Panc1 (cell line): ENCODE data around the gene ARHGEF7. TPM values are rescaled to one million over a fixed set of nuclear protein-coding genes. Genes with fewer than 3 reads are reported as not detected.

Experiments used
- ATAC-seq: fragments of 200-7000 bp; cut with Tn5 transposase; 2 replicates; pipeline ENCODE4 v1.9.1; 2020; ENCODE audit warnings: mild to moderate bottlenecking, moderate library complexity
- BruUV-seq: library from RNA; stranded (reverse); fragments of 400-500 nt; replicated peaks from 2 replicates; lab custom pipeline; 2021; lab: Mats Ljungman, UMichigan
- CTCF ChIA-PET: fragments of 300-600 bp; sonication (Branson Sonifier 250); formaldehyde crosslinking; loops from one replicate; lab custom pipeline; 2022; ENCODE audit warnings: antibody characterized with exemption; lab: Charles Lee
- POLR2A ChIA-PET: fragments of 300-600 bp; sonication (Branson Sonifier 250); formaldehyde crosslinking; loops from one replicate; lab custom pipeline; 2022; ENCODE audit warnings: antibody characterized with exemption; lab: Charles Lee
- DNase-seq: peaks from one replicate; pipeline ENCODE4 v3.0.0-alpha.2; 2010; ENCODE audit warnings: low read depth, low spot score
- H3K27ac ChIP-seq: 2 replicates; pipeline ENCODE4 v1.5.1; 2011; ENCODE audit warnings: mild to moderate bottlenecking, low read length, inconsistent platforms
- H3K27me3 ChIP-seq: fragments of 200-500 bp; sonication (Bioruptor generic); 2 replicates; pipeline ENCODE4 v1.6.0; 2014; ENCODE audit warnings: low read length, inconsistent platforms; ENCODE audit not compliant: control insufficient read depth, insufficient read depth
- H3K36me3 ChIP-seq: fragments of 200-500 bp; sonication (Bioruptor generic); 2 replicates; pipeline ENCODE4 v1.5.1; 2014; ENCODE audit warnings: inconsistent platforms, mild to moderate bottlenecking, low read length, moderate library complexity; ENCODE audit not compliant: control insufficient read depth, insufficient read depth
- H3K4me1 ChIP-seq: 2 replicates; pipeline ENCODE4 v1.5.1; 2011; ENCODE audit warnings: inconsistent platforms, mild to moderate bottlenecking, low read length, moderate library complexity; ENCODE audit not compliant: control insufficient read depth, insufficient read depth
- H3K4me3 ChIP-seq, 2 experiments: 2 replicates each; pipeline ENCODE4 v1.5.1; 2011 to 2012; ENCODE audit warnings: low read depth in 2 of 2, low read length in 2 of 2, mild to moderate bottlenecking in 2 of 2, inconsistent platforms in 1 of 2, moderate library complexity in 1 of 2
- H3K9me3 ChIP-seq: fragments of 200-500 bp; sonication (Bioruptor generic); 2 replicates; pipeline ENCODE4 v1.5.1; 2014; ENCODE audit warnings: low read depth, mild to moderate bottlenecking, inconsistent platforms, low read length, moderate library complexity; ENCODE audit not compliant: control insufficient read depth, insufficient read depth
- POLR2AphosphoS5 ChIP-seq: IDR thresholded peaks from 2 replicates; pipeline ENCODE4 v1.6.1; 2012; ENCODE audit warnings: mild to moderate bottlenecking, low read depth, low read length, moderate library complexity
- SIN3A ChIP-seq: IDR thresholded peaks from 2 replicates; pipeline ENCODE4 v1.6.1; 2012; ENCODE audit warnings: low read depth, mild to moderate bottlenecking, low read length, moderate library complexity, borderline replicate concordance; ENCODE audit not compliant: insufficient read depth
- TCF7L2 ChIP-seq: IDR thresholded peaks from 2 replicates; pipeline ENCODE4 v1.6.1; 2011; ENCODE audit warnings: mild to moderate bottlenecking, low read depth, low read length, inconsistent platforms
- in situ Hi-C: cut with HindIII; loops from 2 replicates; pipeline ENCODE4 v1.10.0; 2016; ENCODE audit warnings: low sequenced_read_pairs, low pct_unique_long_range_greater_than_20kb
- intact Hi-C: fragments of 100-400 bp; cut with micrococcal nuclease; formaldehyde crosslinking; loops from one replicate; pipeline ENCODE4 v1.10.0; 2022; ENCODE audit not compliant: unreplicated experiment
- total RNA-seq: library from RNA; stranded (reverse); gene quantifications from one replicate; pipeline ENCODE4 v1.2.1, GENCODE V29; 2021; ENCODE audit not compliant: unreplicated experiment
- TF ChIP-seq, protein P1 (sequence below): fragments of 450-650 bp; IDR thresholded peaks from 2 replicates; pipeline ENCODE4 v1.5.1; 2017; ENCODE audit warnings: mild to moderate bottlenecking
- TF ChIP-seq, protein P2 (sequence below), 2 experiments: IDR thresholded peaks; 2 replicates each; pipeline ENCODE4 v1.6.1; 2011 to 2012; ENCODE audit warnings: low read depth in 2 of 2, control low read depth in 1 of 2, low read length in 1 of 2, mild to moderate bottlenecking in 1 of 2, moderate library complexity in 1 of 2; ENCODE audit not compliant: insufficient read depth in 1 of 2

Gene ARHGEF7
- total RNA-seq, 1 experiment from 2014 or later, result 36.4 TPM

DNA sequence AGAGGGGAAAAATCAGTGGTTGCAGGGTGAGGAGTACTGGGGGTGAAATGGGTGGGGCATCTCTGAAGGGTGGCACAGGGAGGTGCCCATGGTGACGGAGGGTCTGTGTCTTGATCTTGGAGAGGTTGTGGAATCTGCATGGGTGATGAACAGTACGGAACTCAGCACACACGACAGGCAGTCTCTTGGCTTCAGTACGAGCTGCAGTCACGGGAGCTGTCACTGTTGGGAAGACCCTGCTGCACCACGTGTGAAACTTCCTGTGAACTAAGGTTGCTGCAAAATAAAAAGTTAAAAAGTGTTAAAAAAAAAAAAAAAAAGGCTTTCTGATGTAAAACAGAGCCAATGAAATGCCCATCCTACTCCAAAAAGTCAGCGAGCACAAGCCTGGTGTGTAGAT lies 239.7 kb downstream of the ARHGEF7 start:
- H3K27me3 ChIP-seq, result peaks cover 5% of the 10 kb centered on the region; the same call in 1 of the 2 replicates
- H3K4me1 ChIP-seq, result no peaks in the 10 kb centered on the region
- no peaks in the 10 kb centered on the region for H3K36me3 ChIP-seq
- no peak for DNase-seq
- POLR2A ChIA-PET, result no interaction called here
- intact Hi-C loops (no loop called here), in situ Hi-C loops (no loop called here)
- ATAC-seq, result no peak
- no peaks in the 10 kb centered on the region for H3K9me3 ChIP-seq
- no peak overlapping the region for H3K27ac ChIP-seq
- CTCF ChIA-PET, result no interaction called here
- H3K4me3 ChIP-seq, result no peak overlapping the region
- TF ChIP-seq SIN3A (no peak), TCF7L2 (no peak), POLR2AphosphoS5 (no peak)
- TF ChIP-seq, protein P1, sequence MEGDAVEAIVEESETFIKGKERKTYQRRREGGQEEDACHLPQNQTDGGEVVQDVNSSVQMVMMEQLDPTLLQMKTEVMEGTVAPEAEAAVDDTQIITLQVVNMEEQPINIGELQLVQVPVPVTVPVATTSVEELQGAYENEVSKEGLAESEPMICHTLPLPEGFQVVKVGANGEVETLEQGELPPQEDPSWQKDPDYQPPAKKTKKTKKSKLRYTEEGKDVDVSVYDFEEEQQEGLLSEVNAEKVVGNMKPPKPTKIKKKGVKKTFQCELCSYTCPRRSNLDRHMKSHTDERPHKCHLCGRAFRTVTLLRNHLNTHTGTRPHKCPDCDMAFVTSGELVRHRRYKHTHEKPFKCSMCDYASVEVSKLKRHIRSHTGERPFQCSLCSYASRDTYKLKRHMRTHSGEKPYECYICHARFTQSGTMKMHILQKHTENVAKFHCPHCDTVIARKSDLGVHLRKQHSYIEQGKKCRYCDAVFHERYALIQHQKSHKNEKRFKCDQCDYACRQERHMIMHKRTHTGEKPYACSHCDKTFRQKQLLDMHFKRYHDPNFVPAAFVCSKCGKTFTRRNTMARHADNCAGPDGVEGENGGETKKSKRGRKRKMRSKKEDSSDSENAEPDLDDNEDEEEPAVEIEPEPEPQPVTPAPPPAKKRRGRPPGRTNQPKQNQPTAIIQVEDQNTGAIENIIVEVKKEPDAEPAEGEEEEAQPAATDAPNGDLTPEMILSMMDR, result no peak
- TF ChIP-seq, protein P2, sequence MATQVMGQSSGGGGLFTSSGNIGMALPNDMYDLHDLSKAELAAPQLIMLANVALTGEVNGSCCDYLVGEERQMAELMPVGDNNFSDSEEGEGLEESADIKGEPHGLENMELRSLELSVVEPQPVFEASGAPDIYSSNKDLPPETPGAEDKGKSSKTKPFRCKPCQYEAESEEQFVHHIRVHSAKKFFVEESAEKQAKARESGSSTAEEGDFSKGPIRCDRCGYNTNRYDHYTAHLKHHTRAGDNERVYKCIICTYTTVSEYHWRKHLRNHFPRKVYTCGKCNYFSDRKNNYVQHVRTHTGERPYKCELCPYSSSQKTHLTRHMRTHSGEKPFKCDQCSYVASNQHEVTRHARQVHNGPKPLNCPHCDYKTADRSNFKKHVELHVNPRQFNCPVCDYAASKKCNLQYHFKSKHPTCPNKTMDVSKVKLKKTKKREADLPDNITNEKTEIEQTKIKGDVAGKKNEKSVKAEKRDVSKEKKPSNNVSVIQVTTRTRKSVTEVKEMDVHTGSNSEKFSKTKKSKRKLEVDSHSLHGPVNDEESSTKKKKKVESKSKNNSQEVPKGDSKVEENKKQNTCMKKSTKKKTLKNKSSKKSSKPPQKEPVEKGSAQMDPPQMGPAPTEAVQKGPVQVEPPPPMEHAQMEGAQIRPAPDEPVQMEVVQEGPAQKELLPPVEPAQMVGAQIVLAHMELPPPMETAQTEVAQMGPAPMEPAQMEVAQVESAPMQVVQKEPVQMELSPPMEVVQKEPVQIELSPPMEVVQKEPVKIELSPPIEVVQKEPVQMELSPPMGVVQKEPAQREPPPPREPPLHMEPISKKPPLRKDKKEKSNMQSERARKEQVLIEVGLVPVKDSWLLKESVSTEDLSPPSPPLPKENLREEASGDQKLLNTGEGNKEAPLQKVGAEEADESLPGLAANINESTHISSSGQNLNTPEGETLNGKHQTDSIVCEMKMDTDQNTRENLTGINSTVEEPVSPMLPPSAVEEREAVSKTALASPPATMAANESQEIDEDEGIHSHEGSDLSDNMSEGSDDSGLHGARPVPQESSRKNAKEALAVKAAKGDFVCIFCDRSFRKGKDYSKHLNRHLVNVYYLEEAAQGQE (IDR thresholded peaks at IDR 0.05; ENCODE audit: insufficient read depth in 1 of 2, low read depth in 2 of 2, low read length in 1 of 2), result no peak
- no TSS peak for BruUV-seq

Other genes starting within 250 kb of the ARHGEF7 start
- gene ANKRD10, start 200.2 kb upstream of the ARHGEF7 start, total RNA-seq, result 76.8 TPM
- gene TEX29, start 205.3 kb downstream of the ARHGEF7 start, total RNA-seq, result not detected